Measurements from ENCODE around the gene CLDN10. TPM values are rescaled to one million over a fixed set of nuclear protein-coding genes. Genes with fewer than 3 reads are reported as not detected.

CLDN10 gene
- total and polyA plus RNA-seq, 2 donors (not counting 1 experiment from before 2014, with no cell fraction given), result not detected

DNA sequence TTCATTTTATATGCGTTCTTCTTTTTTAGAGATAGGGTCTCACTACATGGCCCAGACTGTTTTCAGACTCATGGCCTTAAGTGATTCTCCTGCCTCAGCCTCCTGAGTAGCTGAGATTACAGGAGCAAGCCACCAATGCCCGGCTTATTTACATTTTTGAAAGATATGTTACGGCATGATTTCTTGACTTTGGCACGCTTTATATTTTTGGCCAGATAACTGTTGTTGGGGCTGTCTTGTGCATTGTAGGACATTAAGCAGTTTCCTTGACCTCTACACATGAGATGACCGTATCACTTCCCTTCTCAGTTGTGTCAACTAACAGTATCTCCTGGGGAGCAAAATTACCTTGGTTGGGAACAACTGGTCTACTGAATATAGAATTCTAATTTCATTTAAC is 28.9 kb upstream of the CLDN10 start:
- ChIA-PET CTCF (no interaction called here), POLR2A (no interaction called here)
- 100% methylated on average over 1 of the region's 5 CpGs for WGBS (ENCODE audit: insufficient coverage)
- Mint-ChIP-seq H3K27ac (no peak overlapping the region), H3K9me3 (ENCODE audit: insufficient read depth) (peaks cover 8% of the 10 kb centered on the region), H3K27me3 (peaks cover 11% of the 10 kb centered on the region), H3K4me1 (no peaks in the 10 kb centered on the region), H3K4me3 (no peak overlapping the region)
- DNase-seq (no peak), ATAC-seq (ENCODE audit: low read depth) (no peak)
- Histone ChIP-seq H3K9ac (ENCODE audit: low read length) (no peak overlapping the region), H3K79me2 (ENCODE audit: control insufficient read depth, insufficient read depth, low read length) (no peaks in the 10 kb centered on the region), H2AFZ (ENCODE audit: insufficient read depth, low read depth, low read length, poor library complexity, severe bottlenecking) (no peak overlapping the region), H3K27ac (ENCODE audit: low read length in 2 of 2) (no peak overlapping the region), H4K20me1 (ENCODE audit: control insufficient read depth, insufficient read depth, low read length, poor library complexity, severe bottlenecking) (no peaks in the 10 kb centered on the region), H3K4me1 (ENCODE audit: control insufficient read depth in 2 of 2, insufficient read depth in 2 of 2, low read length in 2 of 2) (no peaks in the 10 kb centered on the region), H3K4me2 (replicated peaks; ENCODE audit: low read depth, low read length, poor library complexity, severe bottlenecking) (no peak overlapping the region), H3K36me3 (replicated peaks in 1 of 2; ENCODE audit: control extremely low read depth in 1 of 2, control insufficient read depth in 1 of 2, extremely low read depth in 1 of 2, insufficient read depth in 2 of 2, low read length in 1 of 2) (no peaks in the 10 kb centered on the region), H3K27me3 (replicated peaks in 1 of 4; ENCODE audit: control extremely low read depth in 1 of 4, control insufficient read depth in 3 of 4, insufficient read depth in 4 of 4, low read length in 3 of 4) (no peaks in the 10 kb centered on the region), H3K9me3 (ENCODE audit: control extremely low read depth in 1 of 3, control insufficient read depth in 2 of 3, insufficient read depth in 1 of 3, low read length in 2 of 3) (no peaks in the 10 kb centered on the region), H3K4me3 (ENCODE audit: control extremely low read depth in 1 of 5, extremely low read depth in 1 of 5, insufficient read depth in 1 of 5, low read depth in 2 of 5, low read length in 4 of 5) (no peak overlapping the region)
- TF ChIP-seq EZH2 (IDR thresholded peaks at IDR 0.05; ENCODE audit: borderline replicate concordance, insufficient read depth, low read depth, low read length, poor library complexity, severe bottlenecking), result no peak
- TF ChIP-seq, protein P1, sequence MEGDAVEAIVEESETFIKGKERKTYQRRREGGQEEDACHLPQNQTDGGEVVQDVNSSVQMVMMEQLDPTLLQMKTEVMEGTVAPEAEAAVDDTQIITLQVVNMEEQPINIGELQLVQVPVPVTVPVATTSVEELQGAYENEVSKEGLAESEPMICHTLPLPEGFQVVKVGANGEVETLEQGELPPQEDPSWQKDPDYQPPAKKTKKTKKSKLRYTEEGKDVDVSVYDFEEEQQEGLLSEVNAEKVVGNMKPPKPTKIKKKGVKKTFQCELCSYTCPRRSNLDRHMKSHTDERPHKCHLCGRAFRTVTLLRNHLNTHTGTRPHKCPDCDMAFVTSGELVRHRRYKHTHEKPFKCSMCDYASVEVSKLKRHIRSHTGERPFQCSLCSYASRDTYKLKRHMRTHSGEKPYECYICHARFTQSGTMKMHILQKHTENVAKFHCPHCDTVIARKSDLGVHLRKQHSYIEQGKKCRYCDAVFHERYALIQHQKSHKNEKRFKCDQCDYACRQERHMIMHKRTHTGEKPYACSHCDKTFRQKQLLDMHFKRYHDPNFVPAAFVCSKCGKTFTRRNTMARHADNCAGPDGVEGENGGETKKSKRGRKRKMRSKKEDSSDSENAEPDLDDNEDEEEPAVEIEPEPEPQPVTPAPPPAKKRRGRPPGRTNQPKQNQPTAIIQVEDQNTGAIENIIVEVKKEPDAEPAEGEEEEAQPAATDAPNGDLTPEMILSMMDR (IDR thresholded peaks at IDR 0.05), result no peak
- intact Hi-C loops (cut with micrococcal nuclease), result no loop called here

DNA sequence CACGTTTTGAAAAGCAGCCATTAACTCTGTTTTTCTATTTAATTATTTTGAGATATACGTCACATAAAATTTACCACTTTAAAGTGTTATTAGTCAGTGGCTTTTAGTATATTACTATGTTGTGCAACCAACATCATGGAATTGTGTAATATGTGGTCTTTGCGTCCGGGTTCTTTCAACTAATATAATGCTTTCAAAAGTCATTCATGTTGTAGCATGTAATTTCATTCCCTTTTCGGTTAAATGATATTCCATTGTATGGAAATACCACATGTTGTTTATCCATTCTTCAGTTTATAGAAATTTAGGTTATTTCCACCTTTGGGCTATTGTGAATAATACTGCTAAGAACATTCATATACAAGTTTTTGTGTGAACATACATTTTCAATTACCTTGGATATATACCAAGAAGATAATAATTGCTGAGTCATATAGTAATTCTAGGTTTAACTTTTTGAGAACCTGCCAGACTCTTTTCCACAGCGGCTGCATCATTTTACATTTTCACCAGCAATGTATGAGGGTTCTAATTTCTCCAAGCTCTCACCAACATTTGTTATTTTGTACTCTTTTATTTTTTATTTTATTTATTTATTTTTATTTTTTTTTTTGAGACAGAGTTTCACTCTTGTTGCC is 28.1 kb upstream of the CLDN10 start:
- no peak overlapping the region for H3K9ac ChIP-seq (ENCODE audit: low read length)
- peaks cover 11% of the 10 kb centered on the region for H3K27me3 Mint-ChIP-seq
- H3K9me3 ChIP-seq (ENCODE audit: control extremely low read depth in 1 of 3, control insufficient read depth in 2 of 3, insufficient read depth in 1 of 3, low read length in 2 of 3), result no peaks in the 10 kb centered on the region
- no peaks in the 10 kb centered on the region for H3K36me3 ChIP-seq (replicated peaks in 1 of 2; ENCODE audit: control extremely low read depth in 1 of 2, control insufficient read depth in 1 of 2, extremely low read depth in 1 of 2, insufficient read depth in 2 of 2, low read length in 1 of 2)
- H3K4me1 Mint-ChIP-seq, result no peaks in the 10 kb centered on the region
- ChIA-PET CTCF (no interaction called here), POLR2A (no interaction called here)
- DNase-seq (no peak), ATAC-seq (ENCODE audit: low read depth) (no peak)
- H3K4me3 ChIP-seq (ENCODE audit: control extremely low read depth in 1 of 5, extremely low read depth in 1 of 5, insufficient read depth in 1 of 5, low read depth in 2 of 5, low read length in 4 of 5), result no peak overlapping the region
- H3K79me2 ChIP-seq (ENCODE audit: control insufficient read depth, insufficient read depth, low read length), result no peaks in the 10 kb centered on the region
- no peaks in the 10 kb centered on the region for H4K20me1 ChIP-seq (ENCODE audit: control insufficient read depth, insufficient read depth, low read length, poor library complexity, severe bottlenecking)
- WGBS (ENCODE audit: insufficient coverage), result no CpG with 5 or more reads among the region's 6 CpGs
- no peak overlapping the region for H3K4me2 ChIP-seq (replicated peaks; ENCODE audit: low read depth, low read length, poor library complexity, severe bottlenecking)
- no peaks in the 10 kb centered on the region for H3K4me1 ChIP-seq (ENCODE audit: control insufficient read depth in 2 of 2, insufficient read depth in 2 of 2, low read length in 2 of 2)
- H3K27ac Mint-ChIP-seq, result no peak overlapping the region
- H3K4me3 Mint-ChIP-seq, result no peak overlapping the region
- H2AFZ ChIP-seq (ENCODE audit: insufficient read depth, low read depth, low read length, poor library complexity, severe bottlenecking), result no peak overlapping the region
- no peak overlapping the region for H3K27ac ChIP-seq (ENCODE audit: low read length in 2 of 2)
- intact Hi-C loops (cut with micrococcal nuclease), result no loop called here
- TF ChIP-seq, protein P1 (IDR thresholded peaks at IDR 0.05), result no peak
- H3K27me3 ChIP-seq (replicated peaks in 1 of 4; ENCODE audit: control extremely low read depth in 1 of 4, control insufficient read depth in 3 of 4, insufficient read depth in 4 of 4, low read length in 3 of 4), result no peaks in the 10 kb centered on the region
- H3K9me3 Mint-ChIP-seq (ENCODE audit: insufficient read depth), result peaks cover 9% of the 10 kb centered on the region

Data from B cell (primary cell).